ENCODE results near the gene CYTH1.
A peak's percentile ranks its signal among the peaks of the same experiment; 100 is the strongest.

Gene CYTH1

GRCh38 chr17:78736526-78737079 is 45.5 kb downstream of the CYTH1 start:
- Mint-ChIP-seq H3K4me1 (ENCODE audit: low read depth) (peaks cover 71% of the 10 kb centered on the region), H3K4me3 (peak overlapping the region; percentile 89), H3K9me3 (no peaks in the 10 kb centered on the region), H3K27ac (peak overlapping the region; percentile 88), H3K27me3 (ENCODE audit: low read depth) (no peaks in the 10 kb centered on the region), H3K36me3 (ENCODE audit: low read depth) (peaks cover 25% of the 10 kb centered on the region)
- DNase-seq (ENCODE audit: low spot score) = peak; percentile 58

GRCh38 chr17:78735832-78736525 is 46.1 kb downstream of the CYTH1 start:
- H3K36me3 Mint-ChIP-seq (ENCODE audit: low read depth) = peaks cover 24% of the 10 kb centered on the region
- H3K4me3 Mint-ChIP-seq = peak overlapping the region; percentile 89
- DNase-seq (ENCODE audit: low spot score) = no peak
- H3K27me3 Mint-ChIP-seq (ENCODE audit: low read depth) = no peaks in the 10 kb centered on the region
- H3K27ac Mint-ChIP-seq = peak overlapping the region; percentile 88
- H3K9me3 Mint-ChIP-seq = no peaks in the 10 kb centered on the region
- peaks cover 73% of the 10 kb centered on the region for H3K4me1 Mint-ChIP-seq (ENCODE audit: low read depth)

GRCh38 chr17:78734793-78735641 is 47.1 kb downstream of the CYTH1 start:
- Mint-ChIP-seq H3K27me3 (ENCODE audit: low read depth) (no peaks in the 10 kb centered on the region), H3K27ac (peak overlapping the region; percentile 88), H3K4me1 (ENCODE audit: low read depth) (peaks cover 70% of the 10 kb centered on the region), H3K4me3 (peak overlapping the region; percentile 89), H3K9me3 (no peaks in the 10 kb centered on the region), H3K36me3 (ENCODE audit: low read depth) (peaks cover 19% of the 10 kb centered on the region)
- DNase-seq (ENCODE audit: low spot score) = no peak

GRCh38 chr17:78732354-78732753 is 49.7 kb downstream of the CYTH1 start:
- Mint-ChIP-seq H3K27me3 (ENCODE audit: low read depth) (no peaks in the 10 kb centered on the region), H3K4me1 (ENCODE audit: low read depth) (peaks cover 70% of the 10 kb centered on the region), H3K36me3 (ENCODE audit: low read depth) (peaks cover 18% of the 10 kb centered on the region), H3K9me3 (no peaks in the 10 kb centered on the region), H3K4me3 (no peak overlapping the region), H3K27ac (peak overlapping the region; percentile 11)
- DNase-seq (ENCODE audit: low spot score) = no peak

- no peak for DNase-seq (ENCODE audit: low spot score)
- Mint-ChIP-seq H3K27me3 (ENCODE audit: low read depth) (no peaks in the 10 kb centered on the region), H3K4me3 (no peak overlapping the region), H3K36me3 (ENCODE audit: low read depth) (peaks cover 19% of the 10 kb centered on the region), H3K4me1 (ENCODE audit: low read depth) (peaks cover 70% of the 10 kb centered on the region), H3K27ac (peak overlapping the region; percentile 11), H3K9me3 (no peaks in the 10 kb centered on the region)
Measured at GRCh38 chr17:78731904-78732303, 50.2 kb downstream of the CYTH1 start.

- H3K9me3 Mint-ChIP-seq = no peaks in the 10 kb centered on the region
Measured at GRCh38 chr17:78729641-78730040, 52.4 kb downstream of the CYTH1 start.

GRCh38 chr17:78728495-78728894 is 53.6 kb downstream of the CYTH1 start:
- Mint-ChIP-seq H3K4me1 (ENCODE audit: low read depth) (peaks cover 74% of the 10 kb centered on the region), H3K36me3 (ENCODE audit: low read depth) (peaks cover 28% of the 10 kb centered on the region), H3K27ac (peak overlapping the region; percentile 32), H3K9me3 (no peaks in the 10 kb centered on the region), H3K27me3 (ENCODE audit: low read depth) (no peaks in the 10 kb centered on the region), H3K4me3 (peak overlapping the region; percentile 33)
- DNase-seq (ENCODE audit: low spot score) = no peak

More at GRCh38 chr17:78729641-78730040, 52.4 kb downstream of the CYTH1 start:
- Mint-ChIP-seq H3K27ac (no peak overlapping the region), H3K36me3 (ENCODE audit: low read depth) (peaks cover 27% of the 10 kb centered on the region), H3K4me3 (peak overlapping the region; percentile 12), H3K27me3 (ENCODE audit: low read depth) (no peaks in the 10 kb centered on the region), H3K4me1 (ENCODE audit: low read depth) (peaks cover 70% of the 10 kb centered on the region)
- DNase-seq (ENCODE audit: low spot score) = no peak

GRCh38 chr17:78727476-78728229 is 54.4 kb downstream of the CYTH1 start:
- H3K9me3 Mint-ChIP-seq = no peaks in the 10 kb centered on the region
- DNase-seq (ENCODE audit: low spot score) = no peak
- H3K36me3 Mint-ChIP-seq (ENCODE audit: low read depth) = peaks cover 24% of the 10 kb centered on the region
- H3K4me3 Mint-ChIP-seq = peak overlapping the region; percentile 48
- H3K4me1 Mint-ChIP-seq (ENCODE audit: low read depth) = peaks cover 74% of the 10 kb centered on the region
- no peaks in the 10 kb centered on the region for H3K27me3 Mint-ChIP-seq (ENCODE audit: low read depth)
- H3K27ac Mint-ChIP-seq = peak overlapping the region; percentile 49

- H3K9me3 Mint-ChIP-seq = no peaks in the 10 kb centered on the region
- H3K4me3 Mint-ChIP-seq = peak overlapping the region; percentile 48
- H3K27me3 Mint-ChIP-seq (ENCODE audit: low read depth) = no peaks in the 10 kb centered on the region
- peaks cover 75% of the 10 kb centered on the region for H3K4me1 Mint-ChIP-seq (ENCODE audit: low read depth)
- peak overlapping the region; percentile 60 for H3K27ac Mint-ChIP-seq
- no peak for DNase-seq (ENCODE audit: low spot score)
- H3K36me3 Mint-ChIP-seq (ENCODE audit: low read depth) = peaks cover 21% of the 10 kb centered on the region
Measured at GRCh38 chr17:78727057-78727456, 55.0 kb downstream of the CYTH1 start.

- Mint-ChIP-seq H3K4me1 (ENCODE audit: low read depth) (peaks cover 73% of the 10 kb centered on the region), H3K36me3 (ENCODE audit: low read depth) (peaks cover 19% of the 10 kb centered on the region), H3K4me3 (peak overlapping the region; percentile 48), H3K27ac (peak overlapping the region; percentile 60), H3K27me3 (ENCODE audit: low read depth) (no peaks in the 10 kb centered on the region), H3K9me3 (no peaks in the 10 kb centered on the region)
- no peak for DNase-seq (ENCODE audit: low spot score)
Measured at GRCh38 chr17:78726513-78726912, 55.6 kb downstream of the CYTH1 start.

GRCh38 chr17:78725448-78726021 is 56.5 kb downstream of the CYTH1 start:
- DNase-seq (ENCODE audit: low spot score) = no peak
- Mint-ChIP-seq H3K36me3 (ENCODE audit: low read depth) (peaks cover 19% of the 10 kb centered on the region), H3K4me1 (ENCODE audit: low read depth) (peaks cover 71% of the 10 kb centered on the region), H3K9me3 (no peaks in the 10 kb centered on the region), H3K27ac (peak overlapping the region; percentile 68), H3K27me3 (ENCODE audit: low read depth) (no peaks in the 10 kb centered on the region), H3K4me3 (peak overlapping the region; percentile 48)

GRCh38 chr17:78724999-78725398 is 57.1 kb downstream of the CYTH1 start:
- peak overlapping the region; percentile 48 for H3K4me3 Mint-ChIP-seq
- H3K36me3 Mint-ChIP-seq (ENCODE audit: low read depth) = peaks cover 19% of the 10 kb centered on the region
- H3K9me3 Mint-ChIP-seq = no peaks in the 10 kb centered on the region
- H3K4me1 Mint-ChIP-seq (ENCODE audit: low read depth) = peaks cover 73% of the 10 kb centered on the region
- H3K27ac Mint-ChIP-seq = peak overlapping the region; percentile 68
- no peaks in the 10 kb centered on the region for H3K27me3 Mint-ChIP-seq (ENCODE audit: low read depth)
- no peak for DNase-seq (ENCODE audit: low spot score)

GRCh38 chr17:78724544-78724943 is 57.5 kb downstream of the CYTH1 start:
- no peak overlapping the region for H3K4me3 Mint-ChIP-seq
- no peak for DNase-seq (ENCODE audit: low spot score)

More at GRCh38 chr17:78724544-78724943, 57.5 kb downstream of the CYTH1 start:
- Mint-ChIP-seq H3K27me3 (ENCODE audit: low read depth) (no peaks in the 10 kb centered on the region), H3K9me3 (no peaks in the 10 kb centered on the region), H3K4me1 (ENCODE audit: low read depth) (peaks cover 72% of the 10 kb centered on the region), H3K27ac (peak overlapping the region; percentile 68), H3K36me3 (ENCODE audit: low read depth) (peaks cover 16% of the 10 kb centered on the region)

All from T-helper 2 cell treated with Interferon-gamma antibody and Interleukin-4, amounts not matched to agents 5 μg/mL and 100 μg/mL, for 36 hours (primary cell).